ENCODE results near the gene SCFD2. TPM values are rescaled to one million over a fixed set of nuclear protein-coding genes. Genes with fewer than 3 reads are reported as not detected.

Gene SCFD2
- polyA plus RNA-seq, 2 of the 4 experiments (the other 2 are of a cell fraction) = 7.6 to 10.8 TPM

DNA sequence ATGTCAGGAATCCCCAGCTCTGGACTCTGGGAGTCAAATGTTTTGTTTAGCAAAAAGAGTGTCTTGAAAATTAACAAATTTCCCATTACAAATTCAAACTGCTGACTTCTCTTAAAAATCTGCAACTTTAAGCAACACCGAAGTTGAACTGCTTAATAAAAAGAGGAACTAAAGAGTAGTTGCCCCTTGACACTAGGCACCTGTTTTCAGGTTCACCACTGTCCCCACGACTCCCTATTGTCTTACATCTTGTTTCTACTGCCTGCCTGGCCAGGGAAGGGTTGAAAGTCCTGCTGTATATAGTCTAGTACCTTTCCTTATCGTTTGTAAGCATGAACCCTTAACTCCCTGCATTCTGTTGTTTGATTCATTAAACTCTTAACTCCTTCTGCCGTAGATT, 173.9 kb downstream of the SCFD2 start:
- no peak overlapping the region for H3K4me3 ChIP-seq
- DNase-seq (ENCODE audit: low read depth in 1 of 2, low spot score in 1 of 2) (no peak), ATAC-seq (no peak), FAIRE-seq (no peak)
- POLR2A ChIA-PET = no interaction called here
- TF ChIP-seq ESRRA (IDR thresholded peaks at IDR 0.05; ENCODE audit: borderline replicate concordance, low read length) = no peak
- no peak for TF ChIP-seq TFCP2L1 (CRISPR knock-in tag; IDR thresholded peaks at IDR 0.05)
- TF ChIP-seq JUNB (IDR thresholded peaks at IDR 0.05) = no peak
- TF ChIP-seq POLR2AphosphoS2 (conservative IDR thresholded peaks at IDR 0.05; ENCODE audit: low read length) = no peak
- no peak for TF ChIP-seq HOXB5 (CRISPR knock-in tag; IDR thresholded peaks at IDR 0.05)
- TF ChIP-seq NPAS2 (CRISPR knock-in tag; IDR thresholded peaks at IDR 0.05; ENCODE audit: borderline replicate concordance) = no peak
- TF ChIP-seq, protein P1, sequence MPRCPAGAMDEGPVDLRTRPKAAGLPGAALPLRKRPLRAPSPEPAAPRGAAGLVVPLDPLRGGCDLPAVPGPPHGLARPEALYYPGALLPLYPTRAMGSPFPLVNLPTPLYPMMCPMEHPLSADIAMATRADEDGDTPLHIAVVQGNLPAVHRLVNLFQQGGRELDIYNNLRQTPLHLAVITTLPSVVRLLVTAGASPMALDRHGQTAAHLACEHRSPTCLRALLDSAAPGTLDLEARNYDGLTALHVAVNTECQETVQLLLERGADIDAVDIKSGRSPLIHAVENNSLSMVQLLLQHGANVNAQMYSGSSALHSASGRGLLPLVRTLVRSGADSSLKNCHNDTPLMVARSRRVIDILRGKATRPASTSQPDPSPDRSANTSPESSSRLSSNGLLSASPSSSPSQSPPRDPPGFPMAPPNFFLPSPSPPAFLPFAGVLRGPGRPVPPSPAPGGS (IDR thresholded peaks at IDR 0.05) = no peak
- TF ChIP-seq TP53 (CRISPR knock-in tag; IDR thresholded peaks at IDR 0.05) = no peak
- 67% methylated on average over 4 of the region's 4 CpGs for WGBS (ENCODE audit: missing lambda C conversion rate)
- peaks cover 17% of the 10 kb centered on the region for H3K4me1 ChIP-seq
- H3K9me3 ChIP-seq = no peaks in the 10 kb centered on the region
- no peak overlapping the region for H3K27ac ChIP-seq
- CTCF ChIA-PET = no interaction called here
- H3K4me2 ChIP-seq = no peak overlapping the region

DNA sequence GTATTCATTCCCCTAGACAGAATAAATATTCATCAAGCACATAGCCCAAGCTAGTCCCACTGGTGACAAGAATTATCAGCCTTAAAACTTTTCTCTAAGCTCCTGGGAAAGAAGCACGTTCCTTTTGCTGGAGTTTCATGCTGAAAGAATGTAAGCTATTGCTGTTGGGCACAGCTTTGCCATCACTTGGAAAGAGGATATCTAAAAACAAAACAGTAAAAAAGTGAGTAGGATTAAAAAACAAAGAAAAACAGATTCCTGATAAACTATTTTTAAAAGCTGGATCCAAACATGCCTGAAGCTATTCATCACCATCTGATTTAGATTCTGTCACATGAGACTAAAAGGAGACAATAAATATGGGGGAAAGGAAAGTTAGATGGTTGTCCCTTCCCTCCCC, 176.8 kb downstream of the SCFD2 start:
- CTCF ChIA-PET = no interaction called here
- Histone ChIP-seq H3K4me2 (peak overlapping the region; percentile 48; the same call in 2 of the 3 replicates), H3K4me3 (no peak overlapping the region), H3K4me1 (peaks cover 17% of the 10 kb centered on the region), H3K27ac (no peak overlapping the region), H3K9me3 (no peaks in the 10 kb centered on the region)
- TF ChIP-seq ZSCAN20 (CRISPR knock-in tag; IDR thresholded peaks at IDR 0.05) (no peak), JUNB (IDR thresholded peaks at IDR 0.05) (no peak), PHF8 (IDR thresholded peaks at IDR 0.05; ENCODE audit: borderline replicate concordance, low read depth) (no peak), ZC3H11A (IDR thresholded peaks at IDR 0.05) (no peak), HOXB13 (CRISPR knock-in tag; IDR thresholded peaks at IDR 0.05; ENCODE audit: low read depth) (no peak), SMC3 (IDR thresholded peaks at IDR 0.05) (no peak), TP53 (CRISPR knock-in tag; IDR thresholded peaks at IDR 0.05) (no peak), HOXA7 (CRISPR knock-in tag; IDR thresholded peaks at IDR 0.05) (no peak)
- TF ChIP-seq, protein P2, sequence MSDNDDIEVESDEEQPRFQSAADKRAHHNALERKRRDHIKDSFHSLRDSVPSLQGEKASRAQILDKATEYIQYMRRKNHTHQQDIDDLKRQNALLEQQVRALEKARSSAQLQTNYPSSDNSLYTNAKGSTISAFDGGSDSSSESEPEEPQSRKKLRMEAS (IDR thresholded peaks at IDR 0.05) = no peak
- TF ChIP-seq, protein P3, sequence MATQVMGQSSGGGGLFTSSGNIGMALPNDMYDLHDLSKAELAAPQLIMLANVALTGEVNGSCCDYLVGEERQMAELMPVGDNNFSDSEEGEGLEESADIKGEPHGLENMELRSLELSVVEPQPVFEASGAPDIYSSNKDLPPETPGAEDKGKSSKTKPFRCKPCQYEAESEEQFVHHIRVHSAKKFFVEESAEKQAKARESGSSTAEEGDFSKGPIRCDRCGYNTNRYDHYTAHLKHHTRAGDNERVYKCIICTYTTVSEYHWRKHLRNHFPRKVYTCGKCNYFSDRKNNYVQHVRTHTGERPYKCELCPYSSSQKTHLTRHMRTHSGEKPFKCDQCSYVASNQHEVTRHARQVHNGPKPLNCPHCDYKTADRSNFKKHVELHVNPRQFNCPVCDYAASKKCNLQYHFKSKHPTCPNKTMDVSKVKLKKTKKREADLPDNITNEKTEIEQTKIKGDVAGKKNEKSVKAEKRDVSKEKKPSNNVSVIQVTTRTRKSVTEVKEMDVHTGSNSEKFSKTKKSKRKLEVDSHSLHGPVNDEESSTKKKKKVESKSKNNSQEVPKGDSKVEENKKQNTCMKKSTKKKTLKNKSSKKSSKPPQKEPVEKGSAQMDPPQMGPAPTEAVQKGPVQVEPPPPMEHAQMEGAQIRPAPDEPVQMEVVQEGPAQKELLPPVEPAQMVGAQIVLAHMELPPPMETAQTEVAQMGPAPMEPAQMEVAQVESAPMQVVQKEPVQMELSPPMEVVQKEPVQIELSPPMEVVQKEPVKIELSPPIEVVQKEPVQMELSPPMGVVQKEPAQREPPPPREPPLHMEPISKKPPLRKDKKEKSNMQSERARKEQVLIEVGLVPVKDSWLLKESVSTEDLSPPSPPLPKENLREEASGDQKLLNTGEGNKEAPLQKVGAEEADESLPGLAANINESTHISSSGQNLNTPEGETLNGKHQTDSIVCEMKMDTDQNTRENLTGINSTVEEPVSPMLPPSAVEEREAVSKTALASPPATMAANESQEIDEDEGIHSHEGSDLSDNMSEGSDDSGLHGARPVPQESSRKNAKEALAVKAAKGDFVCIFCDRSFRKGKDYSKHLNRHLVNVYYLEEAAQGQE (IDR thresholded peaks at IDR 0.05) = no peak
- POLR2A ChIA-PET = no interaction called here
- DNase-seq (ENCODE audit: low read depth in 1 of 2, low spot score in 1 of 2) (no peak), FAIRE-seq (no peak), ATAC-seq (no peak)
- WGBS (ENCODE audit: missing lambda C conversion rate) = 25% methylated on average over 1 of the region's 1 CpG

DNA sequence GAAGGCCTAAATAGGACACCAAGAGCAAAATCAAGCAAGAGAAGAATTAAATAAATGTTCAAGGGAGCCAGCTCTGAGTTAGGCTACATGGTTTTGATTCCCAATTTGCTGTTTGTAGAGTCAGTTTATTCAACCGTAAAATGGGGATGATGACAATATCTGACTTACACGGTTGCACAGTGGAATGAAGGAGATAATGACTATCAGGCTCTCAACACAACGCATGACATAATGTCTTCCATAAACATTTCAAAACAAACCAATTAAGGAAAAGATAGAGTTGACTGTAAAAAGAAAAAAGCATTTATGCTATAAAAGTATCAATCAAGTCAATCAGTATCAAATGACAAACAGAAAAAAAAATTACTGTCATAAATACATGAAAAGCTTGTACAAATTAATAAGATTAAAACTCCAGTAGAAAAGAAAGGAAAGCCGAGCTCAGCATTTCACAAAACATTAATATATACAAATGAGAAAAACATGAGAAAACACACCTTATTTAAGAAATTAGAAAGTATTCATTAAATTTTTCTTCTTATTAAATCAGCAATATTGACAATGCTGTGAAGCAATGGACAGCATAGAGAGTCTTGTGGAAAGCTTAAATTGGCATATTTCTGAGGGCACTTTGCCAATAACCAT, 179.0 kb downstream of the SCFD2 start:
- CTCF ChIA-PET = interaction anchor here (1.4 kb wide), 1 partner anchor 1031 kb away, joined by 3 read pairs; no protein-coding TSS in a partner anchor
- no peak overlapping the region for H3K4me2 ChIP-seq
- 83% methylated on average over 4 of the region's 4 CpGs for WGBS (ENCODE audit: missing lambda C conversion rate)

More for the DNA sequence above, 179.0 kb downstream of the SCFD2 start:
- H3K9me3 ChIP-seq = no peaks in the 10 kb centered on the region
- TF ChIP-seq BHLHE40 (IDR thresholded peaks at IDR 0.05; ENCODE audit: low read depth, low read length) (no peak), MAZ (IDR thresholded peaks at IDR 0.05; ENCODE audit: borderline replicate concordance, low read depth, low read length) (no peak), JUN (IDR thresholded peaks at IDR 0.05) (no peak), ESRRA (IDR thresholded peaks at IDR 0.05; ENCODE audit: borderline replicate concordance, low read length) (no peak), CHD4 (IDR thresholded peaks at IDR 0.05; ENCODE audit: borderline replicate concordance) (no peak), MAFK (IDR thresholded peaks at IDR 0.05; ENCODE audit: partially characterized antibody) (peak; percentile 58), FOXS1 (CRISPR knock-in tag; IDR thresholded peaks at IDR 0.05) (no peak)
- TF ChIP-seq, protein P4, sequence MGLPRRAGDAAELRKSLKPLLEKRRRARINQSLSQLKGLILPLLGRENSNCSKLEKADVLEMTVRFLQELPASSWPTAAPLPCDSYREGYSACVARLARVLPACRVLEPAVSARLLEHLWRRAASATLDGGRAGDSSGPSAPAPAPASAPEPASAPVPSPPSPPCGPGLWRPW (IDR thresholded peaks at IDR 0.05) = no peak
- H3K4me1 ChIP-seq = peaks cover 17% of the 10 kb centered on the region
- no peak for ATAC-seq
- POLR2A ChIA-PET = no interaction called here
- FAIRE-seq = no peak
- no peak overlapping the region for H3K4me3 ChIP-seq
- no peak for DNase-seq (ENCODE audit: low read depth in 1 of 2, low spot score in 1 of 2)
- no peak overlapping the region for H3K27ac ChIP-seq
